Glutamatergic neuron (in vitro differentiated cells): ENCODE results near the gene NTN1. TPM values are rescaled to one million over a fixed set of nuclear protein-coding genes. Genes with fewer than 3 reads are reported as not detected.

Experiments used
- DNase-seq: peaks from one replicate; pipeline ENCODE4 v3.0.0; 2022
- H3K27ac Mint-ChIP-seq: one replicate; pipeline ENCODE4 v1.8.0; 2020; ENCODE audit warnings: mild to moderate bottlenecking, mixed read lengths, inconsistent platforms; ENCODE audit not compliant: unreplicated experiment
- H3K27me3 Mint-ChIP-seq: one replicate; pipeline ENCODE4 v1.8.0; 2020; ENCODE audit warnings: mild to moderate bottlenecking, moderate library complexity, mixed read lengths, inconsistent platforms; ENCODE audit not compliant: unreplicated experiment
- H3K36me3 Mint-ChIP-seq: one replicate; pipeline ENCODE4 v1.8.0; 2020; ENCODE audit warnings: mild to moderate bottlenecking, mixed read lengths, inconsistent platforms; ENCODE audit not compliant: unreplicated experiment
- H3K4me1 Mint-ChIP-seq: one replicate; pipeline ENCODE4 v1.8.0; 2020; ENCODE audit warnings: mild to moderate bottlenecking, low read depth, mixed read lengths, inconsistent platforms; ENCODE audit not compliant: unreplicated experiment
- H3K4me3 Mint-ChIP-seq: one replicate; pipeline ENCODE4 v1.8.0; 2020; ENCODE audit warnings: mild to moderate bottlenecking, mixed read lengths, inconsistent platforms; ENCODE audit not compliant: unreplicated experiment
- H3K9me3 Mint-ChIP-seq: one replicate; pipeline ENCODE4 v1.8.0; 2020; ENCODE audit warnings: mild to moderate bottlenecking, moderate library complexity, mixed read lengths, inconsistent platforms; ENCODE audit not compliant: unreplicated experiment
- total RNA-seq: library from RNA; stranded (reverse); fragmentation: NEBNext Ultra II Directional; extraction: Animal tissue kit (Norgen Biotek cat#: 25700); gene quantifications from one replicate; pipeline ENCODE4 v1.2.1, GENCODE V29; 2021; ENCODE audit not compliant: unreplicated experiment
- TF ChIP-seq, protein P1 (sequence below): fragments of 200-600 bp; sonication (generic); IDR thresholded peaks from one replicate; pipeline ENCODE4 v1.5.0; 2021; ENCODE audit not compliant: partially characterized antibody, unreplicated experiment

Gene NTN1
- total RNA-seq, 1 donor from 2014 or later = 0.76 TPM

DNA sequence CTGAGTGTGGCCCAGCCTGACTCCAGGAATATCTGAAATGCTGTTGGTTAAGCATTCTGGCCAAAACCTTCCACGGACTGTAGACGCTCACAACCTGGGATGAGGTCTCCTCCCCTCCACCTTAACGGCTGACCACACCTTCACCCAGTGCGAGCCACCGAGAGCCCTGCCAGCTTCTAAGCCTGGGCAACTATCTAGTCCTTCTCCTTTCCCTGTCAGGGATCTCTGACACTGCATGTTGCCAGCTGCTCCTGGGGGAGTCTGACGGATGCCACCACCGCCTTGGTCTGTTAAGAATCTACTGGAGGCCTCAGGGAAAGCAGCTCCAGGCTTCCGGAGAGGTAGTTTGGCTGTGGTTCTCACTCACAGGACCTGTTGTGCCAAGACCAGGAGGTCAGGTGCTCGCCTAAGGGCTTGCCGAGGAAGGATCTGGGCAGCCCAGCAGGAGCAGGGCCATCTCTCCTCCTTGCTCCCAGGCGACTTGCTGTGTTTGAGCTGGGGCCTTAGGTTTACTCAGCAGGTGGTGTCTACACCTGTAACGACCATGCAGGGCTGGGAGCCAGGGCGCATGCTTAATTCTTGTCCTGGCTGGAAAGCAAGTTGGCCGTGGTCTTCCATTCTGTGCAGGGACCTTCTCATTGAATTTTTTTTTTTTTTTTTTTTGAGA lies 111.8 kb downstream of the NTN1 start:
- Mint-ChIP-seq H3K36me3 (peaks cover 5% of the 10 kb centered on the region), H3K4me1 (peaks cover 2% of the 10 kb centered on the region), H3K4me3 (no peak overlapping the region), H3K27ac (no peak overlapping the region), H3K9me3 (no peaks in the 10 kb centered on the region), H3K27me3 (peaks cover 10% of the 10 kb centered on the region)
- TF ChIP-seq, protein P1, sequence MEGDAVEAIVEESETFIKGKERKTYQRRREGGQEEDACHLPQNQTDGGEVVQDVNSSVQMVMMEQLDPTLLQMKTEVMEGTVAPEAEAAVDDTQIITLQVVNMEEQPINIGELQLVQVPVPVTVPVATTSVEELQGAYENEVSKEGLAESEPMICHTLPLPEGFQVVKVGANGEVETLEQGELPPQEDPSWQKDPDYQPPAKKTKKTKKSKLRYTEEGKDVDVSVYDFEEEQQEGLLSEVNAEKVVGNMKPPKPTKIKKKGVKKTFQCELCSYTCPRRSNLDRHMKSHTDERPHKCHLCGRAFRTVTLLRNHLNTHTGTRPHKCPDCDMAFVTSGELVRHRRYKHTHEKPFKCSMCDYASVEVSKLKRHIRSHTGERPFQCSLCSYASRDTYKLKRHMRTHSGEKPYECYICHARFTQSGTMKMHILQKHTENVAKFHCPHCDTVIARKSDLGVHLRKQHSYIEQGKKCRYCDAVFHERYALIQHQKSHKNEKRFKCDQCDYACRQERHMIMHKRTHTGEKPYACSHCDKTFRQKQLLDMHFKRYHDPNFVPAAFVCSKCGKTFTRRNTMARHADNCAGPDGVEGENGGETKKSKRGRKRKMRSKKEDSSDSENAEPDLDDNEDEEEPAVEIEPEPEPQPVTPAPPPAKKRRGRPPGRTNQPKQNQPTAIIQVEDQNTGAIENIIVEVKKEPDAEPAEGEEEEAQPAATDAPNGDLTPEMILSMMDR = no peak
- no peak for DNase-seq

DNA sequence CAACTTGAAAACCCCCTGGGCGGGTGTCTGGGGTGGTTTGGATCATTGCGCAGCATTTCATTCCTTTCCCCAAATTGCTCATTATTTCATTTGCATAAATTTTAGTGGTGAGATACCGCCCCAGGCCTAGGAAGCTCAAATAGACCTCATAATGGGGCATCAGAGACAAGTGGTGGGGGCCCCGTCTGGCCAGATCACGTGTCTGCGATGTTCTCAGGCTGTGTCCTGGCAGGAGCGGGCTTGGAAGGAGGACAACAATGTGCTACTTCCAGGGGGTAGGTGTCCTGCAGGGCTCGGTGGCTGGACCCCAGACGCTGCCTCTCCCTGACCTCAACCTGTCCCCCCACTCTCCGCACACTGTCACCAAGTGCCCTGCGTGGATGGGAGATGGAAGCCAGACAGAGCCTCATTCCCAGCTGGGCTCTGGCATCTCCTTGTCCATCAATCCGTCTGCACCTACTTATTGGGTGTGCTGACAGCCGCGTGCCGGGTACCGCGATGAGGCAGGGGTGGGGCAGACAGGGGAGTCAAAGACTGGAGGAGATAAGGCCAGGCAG lies 116.9 kb downstream of the NTN1 start:
- Mint-ChIP-seq H3K36me3 (no peaks in the 10 kb centered on the region), H3K4me1 (peaks cover 4% of the 10 kb centered on the region), H3K9me3 (no peaks in the 10 kb centered on the region), H3K27ac (no peak overlapping the region), H3K4me3 (no peak overlapping the region), H3K27me3 (peaks cover 4% of the 10 kb centered on the region)
- DNase-seq = no peak
- TF ChIP-seq, protein P1 = no peak

DNA sequence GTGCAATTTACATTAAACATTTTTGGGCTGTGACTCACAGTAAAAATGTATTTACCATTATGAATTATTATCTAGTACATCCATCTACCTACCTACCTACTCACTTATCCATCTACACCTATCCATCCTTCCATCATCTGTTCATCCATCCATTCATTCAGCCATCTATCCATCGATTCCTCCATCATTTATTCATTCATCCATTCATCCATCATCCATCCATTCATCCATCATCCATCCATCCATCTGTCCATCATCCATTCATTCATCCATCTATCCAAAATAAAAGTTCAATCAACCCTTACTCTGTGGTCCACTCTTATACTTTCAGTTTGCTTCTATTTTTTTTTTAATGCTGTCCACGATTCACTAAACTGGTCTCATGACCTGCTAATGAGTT lies 118.4 kb downstream of the NTN1 start:
- Mint-ChIP-seq H3K27me3 (peaks cover 5% of the 10 kb centered on the region), H3K36me3 (no peaks in the 10 kb centered on the region), H3K4me3 (no peak overlapping the region), H3K4me1 (peaks cover 2% of the 10 kb centered on the region), H3K9me3 (no peaks in the 10 kb centered on the region), H3K27ac (no peak overlapping the region)
- TF ChIP-seq, protein P1 = no peak
- DNase-seq = no peak

DNA sequence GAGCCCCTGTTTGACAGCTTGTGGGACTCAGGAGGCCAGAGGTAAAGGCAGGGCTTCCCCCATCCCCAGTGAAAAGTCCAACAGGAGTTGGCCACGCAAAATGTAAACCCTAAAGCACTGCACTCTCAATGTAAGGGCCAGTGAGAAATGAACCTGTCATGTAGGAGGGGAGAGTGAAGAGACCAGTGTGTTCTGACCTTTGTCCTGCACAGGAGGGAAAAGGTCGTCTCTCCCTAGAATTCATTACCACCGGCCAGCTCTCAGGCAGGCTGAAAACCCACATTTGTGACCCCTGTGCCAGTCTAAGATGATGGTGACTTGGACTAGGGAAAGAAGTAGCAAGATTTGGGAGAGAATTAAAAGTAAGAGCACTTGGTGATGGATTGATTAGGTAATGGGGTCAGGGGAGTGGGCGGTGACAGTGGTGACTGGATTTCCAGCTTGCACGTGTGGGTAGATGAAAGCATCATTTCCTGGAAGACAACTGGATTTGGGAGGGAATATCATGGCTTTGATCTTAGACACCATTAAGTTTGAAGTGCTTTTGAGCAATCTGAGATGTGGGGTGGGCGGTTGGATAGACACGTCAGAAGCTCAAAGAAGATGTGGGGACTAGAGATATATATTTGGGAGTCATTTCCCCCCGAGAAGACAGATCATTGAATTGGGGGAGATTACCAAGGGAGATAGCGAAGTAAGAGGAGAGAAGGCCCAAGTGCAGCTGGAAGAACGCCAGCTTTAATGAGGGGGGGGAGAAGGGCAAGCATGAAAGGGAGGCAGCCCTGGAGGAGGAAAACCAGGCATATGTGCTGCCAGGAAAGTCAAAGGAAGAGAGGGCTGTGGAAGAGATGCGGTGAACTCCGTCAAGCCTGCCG lies 119.5 kb downstream of the NTN1 start:
- no peak overlapping the region for H3K27ac Mint-ChIP-seq
- TF ChIP-seq, protein P1 = no peak
- no peaks in the 10 kb centered on the region for H3K36me3 Mint-ChIP-seq
- H3K9me3 Mint-ChIP-seq = peaks cover 2% of the 10 kb centered on the region
- no peak for DNase-seq
- H3K27me3 Mint-ChIP-seq = peaks cover 4% of the 10 kb centered on the region
- H3K4me3 Mint-ChIP-seq = no peak overlapping the region
- peaks cover 2% of the 10 kb centered on the region for H3K4me1 Mint-ChIP-seq

DNA sequence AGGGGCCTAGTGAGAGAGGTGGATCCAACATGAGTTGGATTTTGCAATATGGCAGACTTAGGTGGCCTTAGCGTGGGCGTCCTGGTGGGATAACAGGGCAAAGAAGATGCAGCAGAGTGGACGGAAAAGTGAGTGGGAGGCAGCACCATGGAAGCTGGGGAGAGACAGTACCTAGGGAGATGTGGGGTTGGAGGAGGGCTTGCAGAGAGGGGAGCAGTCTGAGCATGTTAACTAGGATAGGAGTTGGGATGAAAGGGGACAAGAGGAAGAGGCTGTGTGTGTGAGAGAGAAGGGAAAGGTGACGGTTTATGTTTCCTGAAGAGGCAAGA lies 120.1 kb downstream of the NTN1 start:
- Mint-ChIP-seq H3K27me3 (peaks cover 6% of the 10 kb centered on the region), H3K9me3 (peaks cover 2% of the 10 kb centered on the region), H3K36me3 (no peaks in the 10 kb centered on the region), H3K27ac (no peak overlapping the region), H3K4me3 (no peak overlapping the region), H3K4me1 (peaks cover 2% of the 10 kb centered on the region)
- TF ChIP-seq, protein P1 = no peak
- no peak for DNase-seq
